ENCODE data around the gene RNF144A. TPM values are rescaled to one million over a fixed set of nuclear protein-coding genes. Genes with fewer than 3 reads are reported as not detected.

RNF144A gene
- total RNA-seq, 1 experiment from 2014 or later: 10.6 TPM

- H3K23ac ChIP-seq (ENCODE audit: insufficient read length, low read depth, low read length): no peak overlapping the region
- H3K9me3 ChIP-seq (ENCODE audit: control insufficient read depth, low read depth, low read length): no peaks in the 10 kb centered on the region
These were observed 102.0 kb downstream of the RNF144A start for GRCh38 chr2:7019191-7019590.

More at GRCh38 chr2:7019191-7019590, 102.0 kb downstream of the RNF144A start:
- Histone ChIP-seq H2BK120ac (ENCODE audit: low read depth, low read length, poor library complexity, severe bottlenecking) (no peak overlapping the region), H3K56ac (ENCODE audit: insufficient read length, low read depth, low read length) (no peak overlapping the region), H4K91ac (ENCODE audit: insufficient read length, low read depth, low read length) (no peak overlapping the region), H2BK20ac (ENCODE audit: low read depth, low read length, poor library complexity, severe bottlenecking) (no peak overlapping the region), H3K4me2 (ENCODE audit: insufficient read depth, insufficient read length, low read length) (no peak overlapping the region), H3K79me1 (ENCODE audit: insufficient read depth, low read depth, low read length, poor library complexity, severe bottlenecking) (no peaks in the 10 kb centered on the region), H3K4me1 (ENCODE audit: insufficient read depth, low read length) (no peaks in the 10 kb centered on the region), H2AFZ (ENCODE audit: low read length) (no peak overlapping the region), H2BK5ac (ENCODE audit: insufficient read length, low read length) (no peak overlapping the region), H3K4ac (ENCODE audit: low read depth, low read length) (no peak overlapping the region), H4K5ac (ENCODE audit: insufficient read length, low read depth, low read length) (no peak overlapping the region), H4K20me1 (ENCODE audit: control insufficient read depth, insufficient read depth, insufficient read length) (no peaks in the 10 kb centered on the region), H3K9ac (ENCODE audit: extremely low read depth, insufficient read length, low read length) (no peak overlapping the region), H3T11ph (ENCODE audit: low read length) (no peak overlapping the region), H3K27ac (ENCODE audit: insufficient read length, low read depth, low read length) (no peak overlapping the region), H3K79me2 (ENCODE audit: insufficient read depth, low read length) (no peaks in the 10 kb centered on the region), H3K27me3 (ENCODE audit: insufficient read depth, low read length) (no peaks in the 10 kb centered on the region), H2AK5ac (ENCODE audit: insufficient read length, low read length) (no peak overlapping the region), H3K18ac (ENCODE audit: insufficient read length, low read depth, low read length) (no peak overlapping the region), H3K14ac (ENCODE audit: insufficient read depth, low read length) (no peak overlapping the region), H2BK15ac (ENCODE audit: low read depth, low read length) (no peak overlapping the region), H4K8ac (replicated peaks; ENCODE audit: insufficient read length, low read depth, low read length) (no peak overlapping the region), H2BK12ac (ENCODE audit: insufficient read length, low read depth, low read length) (no peak overlapping the region), H3K23me2 (ENCODE audit: insufficient read length, low read depth, low read length, poor library complexity, severe bottlenecking) (no peaks in the 10 kb centered on the region)
- Mint-ChIP-seq H3K36me3 (ENCODE audit: insufficient read depth in 1 of 3, low read depth in 3 of 3) (peaks cover 0 to 9% (median 5%) of the 10 kb centered on the region in 3 experiments; a peak in 4 of 7 replicates), H3K4me1 (peaks cover 10 to 12% of the 10 kb centered on the region in 2 experiments), H3K4me3 (no peak overlapping the region), H3K9me3 (no peaks in the 10 kb centered on the region), H3K27me3 (ENCODE audit: low read depth) (no peaks in the 10 kb centered on the region; the same call in 1 of the 2 replicates), H3K27ac (no peak overlapping the region)
- TF ChIP-seq CTCF (conservative IDR thresholded peaks at IDR 0.05): no peak
- no CpG with 5 or more reads among the region's 17 CpGs for WGBS (ENCODE audit: extremely low coverage, insufficient read length, low lambda C conversion rate)
- peak; percentile 17 for DNase-seq

Data from H9 (cell line).